Measurements from ENCODE around the gene SEC23A. TPM values are rescaled to one million over a fixed set of nuclear protein-coding genes. Genes with fewer than 3 reads are reported as not detected.
"Not testable (repeated sequence)": the region's sequence is repeated elsewhere in the genome, so short reads cannot be mapped to it uniquely, and the experiment has no call there.

SEC23A gene
- total RNA-seq, 1 donor from 2014 or later = 72.3 TPM

- no peak for DNase-seq (ENCODE audit: low spot score)
Measured at GRCh38 chr14:39030209-39030608, 72.8 kb downstream of the SEC23A start.

DNA sequence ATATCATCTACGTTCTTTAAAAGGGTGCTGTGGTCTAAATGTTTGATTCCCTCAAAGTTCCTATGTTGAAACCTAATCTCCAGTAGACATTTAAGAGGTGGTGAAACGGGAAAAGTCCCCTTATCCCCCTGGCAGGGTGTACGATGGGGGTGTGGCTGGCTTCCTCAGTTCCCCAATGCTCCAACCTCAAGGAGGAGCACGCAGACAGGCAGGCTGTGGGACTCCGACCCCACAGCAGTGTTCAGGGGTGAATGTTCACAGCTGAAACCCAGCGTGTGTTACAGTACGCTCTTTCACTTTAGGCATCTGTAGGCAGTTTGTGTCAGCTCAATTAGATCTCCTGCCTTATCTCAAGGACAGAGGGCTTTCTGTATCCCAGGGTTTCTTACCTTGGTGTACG is 73.2 kb downstream of the SEC23A start:
- DNase-seq (ENCODE audit: low spot score) = no peak

- no peak for DNase-seq (ENCODE audit: low spot score)
Measured at GRCh38 chr14:39028620-39029019, 74.4 kb downstream of the SEC23A start.

- no peak for DNase-seq (ENCODE audit: low spot score)
Measured at GRCh38 chr14:39025810-39026627, 77.0 kb downstream of the SEC23A start.

- DNase-seq (ENCODE audit: low spot score) = no peak
Measured at GRCh38 chr14:39025250-39025809, 77.7 kb downstream of the SEC23A start.

DNA sequence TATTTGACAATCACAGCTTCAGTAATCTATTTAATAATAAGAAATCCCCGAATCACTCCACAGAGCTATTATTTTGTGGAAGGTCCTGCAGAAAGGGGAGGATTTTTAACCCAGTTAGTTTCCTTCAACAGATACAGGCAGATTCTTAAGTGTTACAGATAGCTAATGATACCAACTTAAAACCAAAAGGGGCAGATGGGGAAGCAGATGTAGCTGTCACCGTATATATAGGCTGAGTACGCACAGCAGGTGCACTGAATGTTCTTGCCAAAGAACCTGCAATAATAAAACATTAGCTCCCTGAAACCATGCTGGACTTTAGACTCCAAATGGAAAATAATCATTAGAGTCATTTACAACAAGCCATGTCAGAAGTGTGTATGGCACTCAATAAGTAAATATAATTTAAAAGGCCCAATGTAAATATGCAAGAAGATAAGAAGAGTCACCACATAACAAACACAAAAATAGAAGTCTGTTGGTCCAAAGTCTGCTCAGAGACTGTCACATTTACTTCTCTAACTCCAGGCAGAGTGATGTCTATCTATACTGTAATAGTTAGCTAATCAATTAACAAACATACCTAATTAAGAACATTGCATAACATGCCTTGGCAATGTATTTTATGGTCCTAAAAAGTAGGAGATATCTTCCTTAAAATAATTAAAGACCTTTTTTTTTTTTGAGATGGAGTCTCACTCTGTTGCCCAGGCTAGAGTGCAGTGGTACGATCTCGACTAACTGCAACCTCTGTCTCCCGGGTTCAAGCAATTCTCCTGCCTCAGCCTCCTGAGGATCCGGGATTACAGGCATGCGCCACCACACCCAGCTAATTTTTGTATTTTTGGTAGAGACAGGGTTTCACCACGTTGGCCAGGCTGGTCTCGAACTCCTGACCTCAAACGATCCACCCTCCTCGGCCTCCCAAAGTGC is 78.8 kb downstream of the SEC23A start:
- DNase-seq (ENCODE audit: low spot score) = no peak

- DNase-seq (ENCODE audit: low spot score) = peak; percentile 50
Measured at GRCh38 chr14:39017096-39018016, 85.7 kb downstream of the SEC23A start.

GRCh38 chr14:39016733-39017095 is 86.3 kb downstream of the SEC23A start:
- no peak for DNase-seq (ENCODE audit: low spot score)

GRCh38 chr14:39015964-39016577 is 87.0 kb downstream of the SEC23A start:
- no peak for DNase-seq (ENCODE audit: low spot score)

- DNase-seq (ENCODE audit: low spot score) = no peak
Measured at GRCh38 chr14:39015360-39015961, 87.6 kb downstream of the SEC23A start.

- DNase-seq (ENCODE audit: low spot score) = no peak
Measured at GRCh38 chr14:39014460-39014859, 88.6 kb downstream of the SEC23A start.

- DNase-seq (ENCODE audit: low spot score) = not testable (repeated sequence)
Measured at GRCh38 chr14:39008965-39009364, 94.1 kb downstream of the SEC23A start.

GRCh38 chr14:39006721-39007410 is 96.2 kb downstream of the SEC23A start:
- no peak for DNase-seq (ENCODE audit: low spot score)

- peak; percentile 26 for DNase-seq (ENCODE audit: low spot score)
Measured at GRCh38 chr14:39005044-39005880, 97.8 kb downstream of the SEC23A start.

DNA sequence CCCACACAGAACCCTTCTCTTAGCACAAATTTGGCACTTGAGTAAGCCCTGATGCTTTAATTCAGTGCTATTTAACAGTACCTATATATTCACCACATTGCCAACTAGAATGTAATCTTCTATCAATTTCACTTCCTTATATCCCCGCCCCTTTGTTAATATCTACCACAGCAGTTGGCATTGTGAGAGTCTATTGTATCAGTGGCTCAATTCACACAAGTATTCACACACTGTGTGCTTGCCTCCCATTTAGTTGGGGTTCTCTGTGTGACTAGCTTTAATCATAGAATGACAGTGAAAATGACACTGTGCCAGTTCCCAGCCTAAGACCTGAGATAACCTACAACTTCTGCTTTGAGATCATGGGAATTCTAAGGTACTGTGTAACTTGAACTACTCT is 103.1 kb downstream of the SEC23A start:
- no peak for DNase-seq (ENCODE audit: low spot score)

DNA sequence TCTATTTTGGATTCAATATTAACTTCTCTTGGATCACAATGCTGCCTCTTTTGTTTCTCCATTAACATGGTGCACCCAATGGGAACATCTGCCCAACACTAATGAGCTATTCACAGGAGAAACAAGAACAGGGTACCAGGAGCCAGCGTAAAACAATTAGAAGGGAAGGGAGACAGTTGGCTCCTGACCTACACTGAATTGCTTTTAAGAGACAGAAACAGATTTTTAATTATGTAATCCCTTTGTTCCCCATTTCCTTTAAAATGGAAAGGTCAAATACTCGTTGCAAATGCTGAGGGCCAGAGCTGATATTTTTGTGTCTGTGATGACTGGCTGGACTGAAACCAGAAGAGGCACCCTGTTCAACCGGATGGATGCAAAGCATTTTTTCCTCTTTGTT is 108.3 kb downstream of the SEC23A start:
- no peak for DNase-seq (ENCODE audit: low spot score)

DNA sequence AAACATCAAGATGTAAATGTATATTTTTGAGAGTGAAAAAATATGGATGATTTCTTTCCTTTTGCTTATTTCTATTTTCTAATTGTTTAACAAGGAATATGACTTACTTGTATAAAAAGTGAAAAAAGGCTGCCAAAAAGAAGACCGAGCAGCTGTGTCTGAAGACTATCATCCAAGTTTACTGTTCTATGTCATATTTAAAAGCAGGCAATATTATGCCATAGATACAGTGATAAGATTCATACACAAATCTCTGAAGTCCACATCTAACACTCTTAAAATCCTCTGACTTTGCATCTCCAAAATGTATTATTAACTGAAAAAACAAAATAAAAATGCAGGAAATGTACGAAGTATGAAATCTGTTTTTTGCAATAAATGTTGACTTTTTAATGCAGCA is 109.1 kb downstream of the SEC23A start:
- no peak for DNase-seq (ENCODE audit: low spot score)

GRCh38 chr14:38992067-38992844 is 110.8 kb downstream of the SEC23A start:
- no peak for DNase-seq (ENCODE audit: low spot score)
